ENCODE data around the gene PRKN. TPM values are rescaled to one million over a fixed set of nuclear protein-coding genes. Genes with fewer than 3 reads are reported as not detected.

PRKN gene
- total RNA-seq, 2 donors from 2014 or later, result 10.7 to 21.2 TPM

DNA sequence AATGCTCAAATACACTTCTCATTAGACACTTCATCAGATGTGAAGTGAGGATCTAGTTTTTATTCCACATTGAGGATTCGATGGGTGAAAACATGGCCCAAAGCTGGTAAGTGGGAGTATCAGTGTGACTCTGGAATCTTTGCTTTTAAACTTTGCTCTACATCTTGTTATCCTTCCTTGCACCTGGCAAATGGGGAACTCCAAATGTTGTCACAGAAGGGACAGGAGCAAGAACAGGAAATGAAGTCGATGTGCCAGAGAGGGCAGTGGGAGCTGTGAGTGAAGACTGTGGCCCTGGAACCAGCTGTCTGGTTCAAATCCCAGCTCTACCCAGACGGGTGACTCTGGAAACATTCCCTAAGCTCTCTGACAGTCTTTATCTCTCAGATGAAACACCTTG is 1367.0 kb downstream of the PRKN start:
- Histone ChIP-seq H3K9me3 (no peaks in the 10 kb centered on the region), H3K4me3 (no peak overlapping the region), H3K27ac (no peak overlapping the region), H3K27me3 (replicated peaks; ENCODE audit: insufficient read depth) (no peaks in the 10 kb centered on the region), H3K36me3 (no peaks in the 10 kb centered on the region), H3K4me1 (replicated peaks) (no peaks in the 10 kb centered on the region)
- 86% methylated on average over 3 of the region's 3 CpGs for WGBS
- DNase-seq (ENCODE audit: low spot score), result no peak
- intact Hi-C loops (cut with DNase I), result no loop called here
- TF ChIP-seq, protein P1, sequence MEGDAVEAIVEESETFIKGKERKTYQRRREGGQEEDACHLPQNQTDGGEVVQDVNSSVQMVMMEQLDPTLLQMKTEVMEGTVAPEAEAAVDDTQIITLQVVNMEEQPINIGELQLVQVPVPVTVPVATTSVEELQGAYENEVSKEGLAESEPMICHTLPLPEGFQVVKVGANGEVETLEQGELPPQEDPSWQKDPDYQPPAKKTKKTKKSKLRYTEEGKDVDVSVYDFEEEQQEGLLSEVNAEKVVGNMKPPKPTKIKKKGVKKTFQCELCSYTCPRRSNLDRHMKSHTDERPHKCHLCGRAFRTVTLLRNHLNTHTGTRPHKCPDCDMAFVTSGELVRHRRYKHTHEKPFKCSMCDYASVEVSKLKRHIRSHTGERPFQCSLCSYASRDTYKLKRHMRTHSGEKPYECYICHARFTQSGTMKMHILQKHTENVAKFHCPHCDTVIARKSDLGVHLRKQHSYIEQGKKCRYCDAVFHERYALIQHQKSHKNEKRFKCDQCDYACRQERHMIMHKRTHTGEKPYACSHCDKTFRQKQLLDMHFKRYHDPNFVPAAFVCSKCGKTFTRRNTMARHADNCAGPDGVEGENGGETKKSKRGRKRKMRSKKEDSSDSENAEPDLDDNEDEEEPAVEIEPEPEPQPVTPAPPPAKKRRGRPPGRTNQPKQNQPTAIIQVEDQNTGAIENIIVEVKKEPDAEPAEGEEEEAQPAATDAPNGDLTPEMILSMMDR (IDR thresholded peaks at IDR 0.05), result no peak
- TF ChIP-seq POLR2AphosphoS5 (IDR thresholded peaks at IDR 0.05), result no peak
- TF ChIP-seq POLR2A (IDR thresholded peaks at IDR 0.05), result no peak

GRCh38 chr6:161359618-161359945 is 1368.0 kb downstream of the PRKN start:
- Histone ChIP-seq H3K36me3 (no peaks in the 10 kb centered on the region), H3K4me3 (no peak overlapping the region), H3K27me3 (replicated peaks; ENCODE audit: insufficient read depth) (no peaks in the 10 kb centered on the region), H3K4me1 (replicated peaks) (no peaks in the 10 kb centered on the region), H3K9me3 (no peaks in the 10 kb centered on the region), H3K27ac (no peak overlapping the region)
- no peak for DNase-seq (ENCODE audit: low spot score)
- no peak for TF ChIP-seq POLR2AphosphoS5 (IDR thresholded peaks at IDR 0.05)
- no peak for TF ChIP-seq POLR2A (IDR thresholded peaks at IDR 0.05)
- TF ChIP-seq, protein P1 (IDR thresholded peaks at IDR 0.05), result no peak
- WGBS, result 86% methylated on average over 5 of the region's 5 CpGs
- intact Hi-C loops (cut with DNase I), result no loop called here

DNA sequence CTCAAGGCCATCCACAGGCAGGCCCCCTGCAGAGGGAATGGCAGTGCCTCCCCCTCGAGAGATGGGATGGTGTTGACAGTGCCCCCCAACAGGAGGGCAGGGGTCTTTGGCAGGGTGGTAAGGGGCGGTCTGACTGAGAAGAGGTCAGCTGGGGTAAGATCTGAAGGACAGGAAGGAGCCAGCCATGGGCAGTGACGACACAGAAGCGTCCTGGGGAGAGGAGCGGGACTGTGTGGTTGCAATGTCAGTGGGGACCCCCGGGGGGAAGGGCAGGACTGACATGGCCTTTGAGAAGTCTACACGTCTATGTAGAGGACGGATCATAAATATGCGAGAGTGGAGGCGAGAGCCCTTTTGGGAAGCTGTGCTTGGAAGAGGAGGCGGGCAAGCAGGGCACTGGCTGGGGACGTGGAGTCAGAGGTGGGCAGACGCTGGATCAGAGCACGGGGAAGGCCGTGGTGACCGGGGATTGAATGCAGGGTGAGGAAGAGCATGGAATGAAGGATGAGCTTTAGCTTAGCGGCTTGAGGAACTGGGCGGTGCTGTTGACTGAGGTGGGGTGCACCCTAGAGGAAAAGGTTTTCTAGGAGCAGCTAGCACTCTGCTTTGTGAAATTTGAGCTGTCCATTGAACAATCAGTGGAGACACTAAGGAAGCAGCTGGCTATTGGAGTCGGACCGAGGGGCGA is 1371.3 kb downstream of the PRKN start:
- intact Hi-C loops (cut with DNase I), result no loop called here
- Histone ChIP-seq H3K4me3 (no peak overlapping the region), H3K4me1 (replicated peaks) (no peaks in the 10 kb centered on the region), H3K27me3 (replicated peaks; ENCODE audit: insufficient read depth) (no peaks in the 10 kb centered on the region), H3K9me3 (no peaks in the 10 kb centered on the region), H3K27ac (no peak overlapping the region), H3K36me3 (no peaks in the 10 kb centered on the region)
- TF ChIP-seq POLR2A (IDR thresholded peaks at IDR 0.05), result no peak
- no peak for TF ChIP-seq POLR2AphosphoS5 (IDR thresholded peaks at IDR 0.05)
- TF ChIP-seq, protein P1 (IDR thresholded peaks at IDR 0.05), result no peak
- DNase-seq (ENCODE audit: low spot score), result no peak
- WGBS, result 88% methylated on average over 21 of the region's 21 CpGs

GRCh38 chr6:161355696-161356095 is 1371.9 kb downstream of the PRKN start:
- no peak overlapping the region for H3K27ac ChIP-seq
- TF ChIP-seq, protein P1 (IDR thresholded peaks at IDR 0.05), result no peak
- TF ChIP-seq POLR2AphosphoS5 (IDR thresholded peaks at IDR 0.05) (no peak), POLR2A (IDR thresholded peaks at IDR 0.05) (no peak)
- H3K9me3 ChIP-seq, result no peaks in the 10 kb centered on the region
- no peak for DNase-seq (ENCODE audit: low spot score)
- 83% methylated on average over 10 of the region's 10 CpGs for whole genome bisulfite sequencing
- H3K36me3 ChIP-seq, result no peaks in the 10 kb centered on the region
- no peaks in the 10 kb centered on the region for H3K27me3 ChIP-seq (replicated peaks; ENCODE audit: insufficient read depth)
- intact Hi-C loops (cut with DNase I), result no loop called here
- H3K4me1 ChIP-seq (replicated peaks), result no peaks in the 10 kb centered on the region
- H3K4me3 ChIP-seq, result no peak overlapping the region

GRCh38 chr6:161354956-161355355 is 1372.6 kb downstream of the PRKN start:
- intact Hi-C loops (cut with DNase I), result no loop called here
- no peaks in the 10 kb centered on the region for H3K36me3 ChIP-seq
- no peaks in the 10 kb centered on the region for H3K4me1 ChIP-seq (replicated peaks)
- no peak for TF ChIP-seq POLR2A (IDR thresholded peaks at IDR 0.05)
- TF ChIP-seq POLR2AphosphoS5 (IDR thresholded peaks at IDR 0.05), result no peak
- TF ChIP-seq, protein P1 (IDR thresholded peaks at IDR 0.05), result no peak
- no peak overlapping the region for H3K27ac ChIP-seq
- no peaks in the 10 kb centered on the region for H3K27me3 ChIP-seq (replicated peaks; ENCODE audit: insufficient read depth)
- H3K9me3 ChIP-seq, result no peaks in the 10 kb centered on the region
- WGBS, result 97% methylated on average over 13 of the region's 13 CpGs
- no peak for DNase-seq (ENCODE audit: low spot score)
- no peak overlapping the region for H3K4me3 ChIP-seq
